Loucy (cell line): ENCODE results near the gene WDR54.
"Not testable (repeated sequence)": the region's sequence is repeated elsewhere in the genome, so short reads cannot be mapped to it uniquely, and the experiment has no call there.

Source experiments
- CTCF ChIP-seq: fragments of 200-600 bp; sonication (generic); conservative IDR thresholded peaks from 2 replicates; pipeline ENCODE4 v1.5.1; 2014; ENCODE audit warnings: mild to moderate bottlenecking, antibody characterized with exemption, low read length
- EZH2phosphoT487 ChIP-seq: fragments of 200-600 bp; IDR thresholded peaks from 2 replicates; pipeline ENCODE4 v1.6.1; 2018; ENCODE audit warnings: antibody characterized with exemption, mild to moderate bottlenecking, moderate library complexity, borderline replicate concordance

GRCh38 chr2:74420443-74421103, 957 bp upstream of the WDR54 start:
- TF ChIP-seq CTCF, EZH2phosphoT487: not testable (repeated sequence)
